Activated naive CD4-positive, alpha-beta T cell treated with anti-CD3 and anti-CD28 coated beads, Interleukin-2, amount 50 U/mL, for 72 hours (primary cell): Measurements from ENCODE around the gene DOK1. TPM values are rescaled to one million over a fixed set of nuclear protein-coding genes. Genes with fewer than 3 reads are reported as not detected.
A peak's percentile ranks its signal among the peaks of the same experiment; 100 is the strongest.

Experiments
- ATAC-seq, 2 donors: fragments of 150-1000 bp; cut with Tn5 transposase; 2 replicates each; pipeline ENCODE4 v1.10.0; 2021; ENCODE audit warnings: mild to moderate bottlenecking in 2 of 2, moderate library complexity in 2 of 2
- DNase-seq, 2 donors: peaks; one replicate each; pipeline ENCODE4 v3.0.0; 2021 to 2022; ENCODE audit warnings: low spot score in 2 of 2
- H3K27ac Mint-ChIP-seq, 2 donors: one replicate each; pipeline ENCODE4 v1.8.0; 2022; ENCODE audit warnings: mild to moderate bottlenecking in 2 of 2, mixed read lengths in 2 of 2
- H3K36me3 Mint-ChIP-seq, 2 donors: one replicate each; pipeline ENCODE4 v1.8.0; 2022; ENCODE audit warnings: mixed read lengths in 2 of 2
- H3K9me3 Mint-ChIP-seq, 2 donors: one replicate each; pipeline ENCODE4 v1.8.0; 2022; ENCODE audit warnings: mixed read lengths in 2 of 2
- total RNA-seq, 2 donors: library from RNA; stranded (reverse); gene quantifications; one replicate each; pipeline ENCODE4 v1.2.3, GENCODE V29; 2022

The DOK1 gene
- total RNA-seq, 2 donors from 2014 or later, result 23.6 to 25.6 TPM

DNA sequence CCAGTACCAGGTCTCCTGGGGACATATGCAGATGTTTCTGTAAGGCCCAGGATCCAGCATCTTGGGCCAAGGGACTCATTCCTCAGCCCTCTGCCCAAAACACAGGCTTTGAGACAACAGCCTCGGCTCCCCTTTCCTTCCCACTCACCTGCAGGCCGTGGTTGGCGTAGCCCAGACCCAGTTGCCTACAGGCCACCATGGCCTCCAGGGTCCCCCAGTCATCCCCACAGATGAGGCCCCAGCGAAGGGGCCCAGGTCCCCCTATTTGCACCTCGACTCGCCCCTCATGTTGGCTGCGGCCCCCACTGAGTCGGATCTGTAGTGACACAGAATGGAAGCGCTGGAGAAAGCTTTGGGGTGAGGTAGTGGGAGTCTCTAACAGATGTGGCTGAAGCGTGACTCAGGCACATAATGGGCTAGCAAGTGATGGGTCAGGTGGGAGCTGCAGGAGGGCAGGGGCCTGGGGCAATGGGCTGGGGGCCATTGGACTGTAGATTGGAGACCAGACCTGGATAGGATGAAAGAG is 19.0 kb upstream of the DOK1 start:
- Mint-ChIP-seq H3K9me3 (no peaks in the 10 kb centered on the region), H3K27ac (peak overlapping the region in 1 of 2 donors; percentile 31), H3K36me3 (peaks cover 6 to 14% of the 10 kb centered on the region in 2 donors)
- no peak for ATAC-seq
- no peak for DNase-seq

DNA sequence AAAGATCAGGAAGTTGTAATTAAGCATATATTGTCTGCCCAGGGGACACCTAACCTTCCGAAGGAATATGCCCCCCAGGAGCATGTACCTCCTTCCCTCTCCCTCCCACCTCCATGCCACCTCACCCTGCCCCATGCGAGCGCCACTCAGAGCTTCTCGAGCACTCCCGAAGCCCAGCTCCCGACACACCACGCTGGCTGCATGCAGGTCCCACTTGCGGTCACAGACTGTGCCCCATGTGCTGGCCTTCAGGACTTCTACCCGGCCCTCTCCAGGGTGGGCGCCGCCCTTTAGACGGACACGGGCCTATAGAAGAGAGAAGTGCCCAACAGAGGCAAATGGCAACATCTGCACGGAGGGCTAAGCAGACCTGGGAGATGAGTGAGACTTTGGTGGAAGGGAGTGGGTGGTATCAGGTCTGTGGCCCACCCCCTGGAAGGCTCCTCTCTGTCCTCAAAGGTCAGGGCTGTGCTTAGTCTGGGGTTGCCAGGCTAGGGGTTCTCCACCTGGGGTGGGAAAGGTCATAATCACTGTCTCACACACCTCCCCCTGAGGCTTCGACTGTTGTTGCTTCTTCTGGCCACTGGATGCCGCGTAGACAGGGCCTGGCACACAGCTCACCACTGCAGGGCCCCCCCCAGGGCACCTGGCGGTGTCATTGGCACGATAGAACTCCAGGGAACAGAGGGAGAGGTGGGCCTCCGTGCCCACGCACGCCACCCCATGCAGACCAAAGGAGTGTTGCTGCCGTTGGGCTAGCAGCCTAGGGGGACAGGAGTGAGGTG is 18.2 kb upstream of the DOK1 start:
- peaks cover 0 to 10% of the 10 kb centered on the region in 2 donors for H3K36me3 Mint-ChIP-seq
- peak in 1 of 2 donors; percentile 19 for ATAC-seq
- H3K27ac Mint-ChIP-seq, result no peak overlapping the region
- DNase-seq, result no peak
- no peaks in the 10 kb centered on the region for H3K9me3 Mint-ChIP-seq

DNA sequence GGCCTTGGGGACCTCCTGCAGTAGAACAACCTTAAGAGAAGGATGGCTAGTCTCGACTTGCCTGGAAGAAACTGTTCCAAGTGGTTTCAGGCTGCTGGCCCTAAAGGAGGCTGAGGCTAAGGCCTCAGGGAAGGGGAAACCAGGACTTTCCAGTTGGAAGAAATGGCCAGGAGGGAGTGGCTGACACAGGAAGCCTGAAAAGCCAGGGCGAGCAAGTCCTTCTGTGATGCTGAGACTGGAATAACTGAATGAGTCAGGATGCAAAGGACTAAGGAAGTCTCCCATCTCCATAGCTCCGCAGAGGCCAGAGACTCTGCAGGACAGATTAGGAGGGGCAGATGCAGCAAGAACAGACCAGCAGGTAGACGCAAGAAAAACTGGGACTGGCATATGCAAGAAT is 17.4 kb upstream of the DOK1 start:
- DNase-seq, result no peak
- ATAC-seq, result no peak
- Mint-ChIP-seq H3K36me3 (peaks cover 0 to 6% of the 10 kb centered on the region in 2 donors), H3K27ac (no peak overlapping the region), H3K9me3 (no peaks in the 10 kb centered on the region)

DNA sequence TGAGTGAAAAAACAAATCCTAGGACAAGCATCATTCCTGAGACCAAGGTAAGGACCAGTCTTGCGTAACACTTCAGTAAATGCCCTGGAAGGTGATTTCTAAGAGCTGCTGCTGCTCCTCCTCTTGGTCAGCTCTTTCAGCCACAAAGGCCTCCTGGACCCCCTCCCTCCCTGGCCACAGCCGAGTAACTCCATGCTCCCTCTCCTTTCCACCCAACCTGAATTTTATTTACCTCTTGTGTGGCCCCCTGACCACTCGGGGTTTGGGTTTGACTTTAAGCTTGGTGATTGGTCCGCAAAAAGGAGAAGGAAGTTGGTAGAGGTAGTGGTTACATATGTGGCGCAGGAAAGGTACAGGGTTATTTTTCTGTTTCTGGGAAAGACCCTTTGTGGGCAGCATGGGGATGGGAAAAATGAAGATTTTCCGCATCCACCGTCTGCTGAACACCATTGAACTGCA is 15.6 kb upstream of the DOK1 start:
- Mint-ChIP-seq H3K9me3 (no peaks in the 10 kb centered on the region), H3K36me3 (no peaks in the 10 kb centered on the region), H3K27ac (no peak overlapping the region)
- ATAC-seq (no peak), DNase-seq (no peak)

DNA sequence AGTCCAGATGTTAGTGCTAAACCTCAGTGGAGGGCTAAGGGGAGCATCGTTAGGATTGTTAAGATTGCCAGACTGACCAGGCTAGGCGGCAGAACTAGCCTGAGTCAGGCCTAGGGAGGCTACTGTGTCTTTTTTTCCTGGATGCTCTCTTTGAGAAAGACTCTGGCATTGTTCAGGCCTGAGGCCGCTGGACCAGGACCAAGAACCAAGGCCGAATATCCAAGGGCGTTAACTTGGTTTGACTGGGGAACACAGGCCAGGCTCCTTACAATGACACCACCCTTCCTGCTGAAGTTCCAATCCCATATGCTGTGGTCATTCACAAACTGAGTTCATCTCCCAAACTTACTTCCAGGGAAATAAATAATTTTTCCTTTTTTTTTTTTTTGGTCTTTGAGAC is 14.2 kb upstream of the DOK1 start:
- no peaks in the 10 kb centered on the region for H3K9me3 Mint-ChIP-seq
- no peak for ATAC-seq
- H3K36me3 Mint-ChIP-seq, result no peaks in the 10 kb centered on the region
- no peak overlapping the region for H3K27ac Mint-ChIP-seq
- DNase-seq, result no peak

DNA sequence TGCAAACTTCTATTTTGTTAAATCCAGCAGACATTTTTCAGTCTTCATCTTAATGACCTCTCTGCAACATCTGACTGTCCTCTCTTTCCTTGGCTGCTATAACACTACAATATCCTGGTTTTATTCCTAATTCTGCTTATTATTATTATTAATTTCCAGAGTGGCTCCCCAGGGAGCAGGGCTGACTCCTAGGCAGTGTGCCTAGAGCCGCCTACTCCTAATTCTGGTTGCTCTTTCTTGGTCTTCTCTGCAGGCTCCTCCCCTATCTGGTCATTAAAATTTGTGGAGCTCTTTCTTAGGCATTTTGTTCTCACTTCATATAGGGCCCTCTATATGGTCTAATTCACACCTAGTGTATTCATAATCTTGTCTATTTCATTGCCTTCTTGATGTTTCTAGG is 11.5 kb upstream of the DOK1 start:
- no peaks in the 10 kb centered on the region for H3K9me3 Mint-ChIP-seq
- ATAC-seq, result no peak
- peak overlapping the region in 1 of 2 donors; percentile 23 for H3K27ac Mint-ChIP-seq
- peaks cover 0 to 1% of the 10 kb centered on the region in 2 donors for H3K36me3 Mint-ChIP-seq
- no peak for DNase-seq

DNA sequence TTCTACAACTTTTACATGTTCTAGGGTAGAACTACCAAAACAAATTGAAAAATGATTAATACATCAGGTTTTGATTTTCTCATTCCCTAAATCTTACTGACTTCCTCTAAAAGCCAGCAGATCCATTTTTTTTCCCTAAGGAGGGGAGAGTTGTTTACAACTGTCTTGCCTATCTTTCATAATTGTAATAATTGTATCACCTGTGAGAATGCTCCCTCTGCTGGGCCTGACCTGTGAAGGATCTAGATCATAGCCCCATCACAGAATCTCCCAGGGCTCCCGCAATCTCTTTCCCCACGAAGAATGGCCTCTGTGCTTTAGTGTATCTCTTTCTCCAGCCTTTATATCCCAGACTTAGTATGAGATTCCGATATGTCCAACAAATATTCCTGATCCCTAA is 9.9 kb upstream of the DOK1 start:
- no peaks in the 10 kb centered on the region for H3K9me3 Mint-ChIP-seq
- H3K27ac Mint-ChIP-seq, result no peak overlapping the region
- DNase-seq (no peak), ATAC-seq (no peak)
- H3K36me3 Mint-ChIP-seq, result peaks cover 0 to 9% of the 10 kb centered on the region in 2 donors

DNA sequence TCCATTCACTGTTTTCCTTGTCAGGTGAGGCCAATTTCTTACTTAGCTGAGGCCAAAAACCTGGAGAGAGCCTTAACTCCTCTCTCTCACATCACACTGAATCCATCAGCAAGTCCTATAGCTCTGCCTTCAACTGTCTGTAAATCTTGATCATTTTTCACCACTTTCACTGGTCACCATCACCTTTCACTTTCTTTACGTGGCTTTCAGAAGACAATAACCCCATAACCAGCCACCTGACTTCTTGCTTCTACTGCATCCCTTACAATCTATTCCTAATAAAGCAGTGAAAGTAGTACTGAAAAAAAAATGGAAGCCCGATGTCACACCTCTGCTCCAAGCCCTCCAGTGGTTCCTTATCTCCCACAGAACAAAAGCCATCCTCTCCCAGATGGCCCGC is 8.5 kb upstream of the DOK1 start:
- ATAC-seq (no peak), DNase-seq (peak in 1 of 2 donors; percentile 33)
- H3K9me3 Mint-ChIP-seq, result no peaks in the 10 kb centered on the region
- H3K36me3 Mint-ChIP-seq, result peaks cover 0 to 12% of the 10 kb centered on the region in 2 donors
- no peak overlapping the region for H3K27ac Mint-ChIP-seq

DNA sequence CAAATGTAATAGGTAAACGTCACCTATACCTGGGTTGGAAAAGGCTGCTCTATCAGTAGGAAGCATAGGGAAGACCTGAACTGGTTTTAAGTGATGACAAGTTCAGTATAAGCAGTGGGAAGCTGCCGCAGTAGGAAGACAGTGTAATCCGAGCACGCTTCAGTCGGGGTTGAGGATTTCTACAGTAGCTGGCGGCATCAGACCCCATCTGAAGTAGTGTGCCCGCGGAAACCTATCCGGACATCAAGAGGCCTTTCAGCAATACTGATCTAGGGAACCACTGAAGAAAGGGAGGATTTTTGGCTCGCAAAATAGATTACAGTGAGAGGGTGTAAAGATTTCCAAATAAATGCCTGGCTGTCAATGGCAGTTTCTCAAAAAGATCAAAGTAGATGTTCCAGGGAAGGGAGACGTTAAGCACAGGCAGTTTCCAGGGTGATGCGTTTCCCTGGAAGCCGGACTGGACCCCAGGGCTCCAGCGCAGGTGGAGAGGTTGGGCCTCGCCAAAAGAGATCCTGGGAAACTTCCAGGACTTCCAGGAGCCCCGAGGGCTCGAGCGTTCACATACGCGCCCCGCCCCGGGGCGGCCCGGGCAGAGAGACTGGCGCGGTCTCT is 6.1 kb upstream of the DOK1 start:
- no peak for ATAC-seq
- Mint-ChIP-seq H3K27ac (no peak overlapping the region), H3K36me3 (peaks cover 0 to 12% of the 10 kb centered on the region in 2 donors), H3K9me3 (no peaks in the 10 kb centered on the region)
- peak in 1 of 2 donors; percentile 55 for DNase-seq

DNA sequence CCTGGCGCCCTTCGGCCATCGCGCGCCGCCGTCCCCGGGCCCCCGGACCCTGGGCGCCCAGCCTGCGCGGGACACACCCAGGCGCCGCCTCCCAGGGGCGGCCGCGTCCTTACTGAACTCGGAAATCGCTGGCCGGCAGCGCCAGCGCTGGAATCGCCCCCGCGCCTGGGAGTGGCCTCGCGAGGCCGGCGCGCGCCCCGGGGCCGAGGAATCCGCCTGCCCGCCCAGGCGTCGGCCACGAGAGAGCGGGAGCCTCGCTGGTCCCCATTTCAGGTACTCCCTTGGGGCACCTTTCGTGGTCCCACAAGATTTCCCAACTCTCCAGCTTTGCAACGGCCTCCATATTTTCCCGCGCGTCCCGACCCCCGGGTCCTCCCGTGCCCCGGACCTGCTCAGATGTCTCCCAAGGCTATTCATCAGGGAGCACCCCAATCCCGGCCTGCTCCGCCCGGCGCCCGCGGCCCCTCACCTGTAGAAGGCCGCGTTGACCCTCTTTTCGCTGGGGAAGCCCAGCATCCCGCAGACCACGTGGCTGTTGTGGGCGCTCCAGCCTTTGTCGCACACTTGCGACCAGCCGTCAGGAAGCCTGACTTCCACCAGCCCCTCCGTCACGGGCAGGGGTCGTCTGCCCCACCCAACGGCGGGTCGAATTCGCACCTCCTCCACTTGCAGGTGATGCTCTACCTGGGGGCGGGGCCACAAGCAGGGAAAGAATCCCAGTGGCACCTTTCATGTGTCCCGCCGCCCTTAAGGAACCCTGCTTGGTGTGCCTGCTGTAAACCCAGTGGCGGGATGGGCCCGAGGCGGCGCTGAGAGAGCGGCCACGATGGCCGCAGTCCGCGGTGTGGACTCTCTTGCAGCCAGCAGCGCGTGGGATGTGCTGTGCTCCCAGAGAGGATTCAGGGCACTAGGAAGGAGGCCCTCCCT is 5.4 kb upstream of the DOK1 start:
- peak; percentile 70 to 74 for ATAC-seq
- Mint-ChIP-seq H3K36me3 (peaks cover 0 to 12% of the 10 kb centered on the region in 2 donors), H3K9me3 (no peaks in the 10 kb centered on the region), H3K27ac (no peak overlapping the region)
- DNase-seq, result peak; percentile 45 to 54

DNA sequence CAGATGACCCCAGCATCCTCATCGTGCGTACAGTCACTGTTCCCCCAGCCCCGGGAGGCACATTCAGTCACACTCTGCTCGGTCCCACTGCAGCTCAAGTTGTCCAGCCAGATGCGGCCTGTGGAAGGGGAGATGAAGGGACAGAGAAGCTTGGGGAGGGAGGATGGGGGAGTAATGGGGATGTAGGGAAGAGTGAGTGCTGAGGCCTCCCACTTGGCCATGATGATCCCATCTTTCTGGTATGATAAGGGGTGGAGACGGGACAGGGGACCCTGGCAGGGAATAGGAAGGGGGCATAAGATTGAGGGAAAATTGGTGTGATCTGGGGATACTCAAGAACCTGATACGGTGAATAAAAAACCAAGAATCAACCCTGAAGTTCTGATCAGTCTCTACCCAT is 4.3 kb upstream of the DOK1 start:
- ATAC-seq, result no peak
- no peak for DNase-seq
- Mint-ChIP-seq H3K9me3 (no peaks in the 10 kb centered on the region), H3K27ac (no peak overlapping the region), H3K36me3 (peaks cover 0 to 12% of the 10 kb centered on the region in 2 donors)

DNA sequence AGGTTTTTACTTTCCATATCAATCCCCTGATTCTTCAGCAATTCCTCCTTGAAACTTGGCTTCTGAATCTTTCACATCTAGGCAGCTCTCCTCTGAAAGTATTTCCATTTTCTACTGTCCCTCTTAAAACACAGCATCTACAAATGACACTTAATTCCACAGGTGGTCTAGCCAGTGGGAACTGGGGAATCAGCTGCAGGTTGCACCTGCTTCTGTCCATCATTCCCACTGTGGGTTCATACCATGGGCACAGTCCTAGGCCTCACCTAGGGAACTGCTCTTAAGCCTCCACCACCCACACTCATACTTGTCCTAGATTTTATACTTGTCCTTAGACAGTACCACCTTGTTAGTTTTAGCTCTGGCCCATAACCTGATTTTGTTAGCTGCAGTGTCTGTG is 3.0 kb upstream of the DOK1 start:
- no peak for ATAC-seq
- Mint-ChIP-seq H3K36me3 (peaks cover 0 to 12% of the 10 kb centered on the region in 2 donors), H3K27ac (no peak overlapping the region), H3K9me3 (no peaks in the 10 kb centered on the region)
- DNase-seq, result no peak

DNA sequence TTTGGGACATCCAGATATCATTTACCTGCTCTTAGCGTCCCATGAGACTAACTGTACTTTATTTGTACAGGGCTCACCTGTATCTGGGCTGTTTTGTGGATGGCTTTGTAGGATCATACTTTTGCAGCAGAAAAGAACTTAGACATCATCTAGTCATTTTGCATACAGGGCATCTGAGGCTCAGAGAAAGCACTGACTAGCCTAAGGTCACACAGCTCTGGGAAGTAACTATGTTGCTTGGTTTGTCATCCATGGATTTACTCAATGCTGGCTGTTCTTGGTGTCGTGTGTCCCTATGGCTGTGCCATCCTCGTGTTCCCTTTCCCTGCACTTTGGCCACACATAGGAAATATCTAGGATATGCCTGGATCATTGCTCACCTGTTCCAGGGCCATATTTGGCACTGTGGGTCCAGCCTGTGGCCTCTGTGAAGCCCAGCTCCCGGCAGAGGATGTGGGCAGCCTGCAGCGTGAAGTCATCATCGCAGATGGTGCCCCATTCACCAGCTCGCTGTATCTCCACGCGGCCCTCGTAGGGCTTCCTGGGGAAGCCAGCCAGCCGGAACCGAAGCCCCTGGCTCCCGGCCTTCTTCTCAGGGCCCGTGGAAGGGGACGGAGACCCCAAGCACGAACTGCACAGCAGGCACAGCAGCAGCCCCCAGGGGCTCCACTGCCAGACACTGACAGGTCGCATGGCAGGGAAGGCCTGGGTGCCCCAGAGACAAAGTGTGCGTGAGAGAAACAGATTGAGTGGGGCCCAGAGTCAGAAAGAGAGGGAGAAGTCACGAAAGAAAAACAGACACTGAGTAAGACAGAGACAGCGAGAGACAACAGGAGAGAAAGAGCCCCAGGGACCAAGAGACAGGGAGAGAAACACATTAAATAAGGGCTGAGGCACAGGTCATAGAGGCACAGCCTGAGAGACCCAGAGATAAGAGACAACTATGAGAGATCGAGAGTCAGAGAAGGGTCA is 2.3 kb upstream of the DOK1 start:
- no peaks in the 10 kb centered on the region for H3K9me3 Mint-ChIP-seq
- ATAC-seq (no peak), DNase-seq (no peak)
- peak overlapping the region in 1 of 2 donors; percentile 3 for H3K27ac Mint-ChIP-seq
- H3K36me3 Mint-ChIP-seq, result peaks cover 0 to 12% of the 10 kb centered on the region in 2 donors

DNA sequence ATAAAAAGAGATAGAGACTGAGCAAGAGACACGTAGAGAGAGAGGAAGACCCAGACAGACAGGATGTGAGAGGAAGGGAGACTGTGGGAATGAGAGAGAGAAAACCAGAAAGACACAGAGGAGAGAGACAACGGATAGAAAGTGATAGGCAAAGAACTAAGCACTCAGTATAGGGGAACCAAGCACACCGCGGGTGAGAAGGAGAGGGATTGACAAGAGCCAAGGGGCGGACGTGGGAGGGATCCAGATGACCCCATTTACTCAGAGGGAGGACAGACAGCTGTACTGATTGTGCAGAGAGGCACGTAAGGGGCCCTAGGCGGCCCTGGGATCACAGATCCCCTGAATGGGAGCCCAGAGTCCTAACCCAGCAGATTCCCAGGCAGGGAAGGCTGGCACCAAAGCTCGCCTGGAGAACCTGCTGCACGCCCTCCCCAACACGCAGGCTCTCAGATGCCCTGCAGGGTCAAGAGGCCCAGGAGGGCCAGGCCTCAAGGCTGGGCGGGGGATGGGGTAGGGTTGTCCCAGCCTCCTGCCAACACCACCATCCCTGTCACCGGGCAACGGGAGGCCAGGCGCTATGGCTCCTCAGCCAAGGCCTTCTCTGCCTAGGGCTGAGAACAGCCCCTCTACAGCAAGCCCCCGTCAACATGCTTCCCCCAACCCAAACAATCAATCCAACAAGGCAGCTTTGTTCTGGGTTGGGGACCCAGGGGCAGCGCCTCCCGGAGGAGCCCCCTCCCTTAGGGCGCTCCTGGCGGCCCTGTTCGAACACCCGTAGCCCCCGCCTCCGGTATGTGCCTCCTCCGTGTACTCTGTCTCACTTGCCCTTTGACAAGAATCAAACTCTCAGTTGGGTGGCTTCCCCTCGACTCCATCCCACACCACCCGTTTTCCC is 1.4 kb upstream of the DOK1 start:
- ATAC-seq (no peak), DNase-seq (no peak)
- H3K36me3 Mint-ChIP-seq, result peaks cover 0 to 9% of the 10 kb centered on the region in 2 donors
- peak overlapping the region; percentile 3 to 79 for H3K27ac Mint-ChIP-seq
- no peaks in the 10 kb centered on the region for H3K9me3 Mint-ChIP-seq
